GM18867 (cell line): ENCODE results near the gene LGI4.
"Not testable (repeated sequence)": the region's sequence is repeated elsewhere in the genome, so short reads cannot be mapped to it uniquely, and the experiment has no call there.

Source experiments
- ATAC-seq: cut with Tn5 transposase; IDR thresholded peaks from one replicate; pipeline ENCODE4 v1.9.1; 2021; ENCODE audit warnings: mild to moderate bottlenecking, moderate library complexity; ENCODE audit not compliant: unreplicated experiment

LGI4 gene

DNA sequence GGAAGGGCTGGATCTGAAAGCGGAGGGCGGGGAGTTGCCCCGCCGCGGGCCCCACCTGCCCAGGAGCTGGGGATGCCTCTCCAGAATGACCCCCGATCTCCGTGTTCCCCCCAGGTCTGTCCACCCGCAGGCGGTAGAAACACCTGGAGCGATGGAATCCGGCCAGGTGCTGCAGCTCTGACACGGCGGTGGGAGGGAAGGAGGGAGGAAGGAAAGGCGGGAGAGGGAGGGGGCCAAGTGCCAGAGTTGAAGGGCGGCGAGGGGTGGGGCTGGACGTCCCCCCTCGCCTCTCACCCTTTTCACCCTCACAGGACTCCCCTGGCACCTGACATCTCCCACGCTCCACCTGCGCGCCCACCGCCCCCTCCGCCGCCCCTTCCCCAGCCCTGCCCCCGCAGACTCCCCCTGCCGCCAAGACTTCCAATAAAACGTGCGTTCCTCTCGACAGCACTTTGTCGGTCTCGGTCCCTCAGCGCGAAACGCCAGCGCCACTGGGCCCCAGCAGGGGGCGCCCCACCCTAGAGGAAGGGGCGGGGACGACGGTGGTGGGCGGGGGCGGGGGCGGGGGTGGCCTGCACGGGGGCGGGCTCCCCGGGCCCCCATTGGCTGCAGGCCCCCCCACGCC lies 7.9 kb upstream of the LGI4 start:
- no peak for ATAC-seq

DNA sequence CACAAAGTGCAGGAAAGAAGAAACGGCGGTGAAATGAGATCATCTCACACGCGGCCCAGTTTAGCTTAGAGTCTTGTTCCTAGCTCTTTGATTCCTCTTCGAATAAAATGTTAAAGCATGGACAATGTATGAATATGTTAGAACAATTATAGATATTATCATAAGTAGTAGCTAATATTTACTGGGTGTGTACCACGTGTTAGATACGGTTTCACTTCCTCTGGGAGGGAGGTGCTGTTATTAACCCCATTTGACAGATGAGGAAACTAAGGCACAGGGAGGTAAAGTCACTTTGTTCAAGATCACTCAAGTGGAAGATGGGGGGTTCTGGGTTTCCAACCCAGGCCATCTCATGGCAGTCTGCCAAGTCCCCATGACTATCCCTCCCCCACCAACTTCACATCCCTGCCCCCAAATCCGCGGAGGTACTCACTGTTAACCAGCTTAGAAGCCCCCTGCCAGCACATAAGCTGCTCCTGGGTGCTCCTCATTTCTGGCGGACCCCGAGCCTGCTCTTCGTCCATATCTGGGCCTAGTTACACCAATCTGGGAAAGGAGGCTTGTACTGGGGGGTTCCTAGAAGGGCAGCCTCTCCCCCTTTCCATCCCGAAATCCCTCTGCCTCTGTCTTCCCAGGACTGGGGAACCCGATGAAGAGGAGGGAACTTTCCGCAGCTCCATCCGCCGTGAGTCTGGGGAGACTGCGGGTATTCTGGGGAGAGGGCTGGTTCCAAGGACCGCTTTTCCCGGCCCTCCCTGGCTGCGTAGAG lies 7.2 kb upstream of the LGI4 start:
- ATAC-seq = no peak

DNA sequence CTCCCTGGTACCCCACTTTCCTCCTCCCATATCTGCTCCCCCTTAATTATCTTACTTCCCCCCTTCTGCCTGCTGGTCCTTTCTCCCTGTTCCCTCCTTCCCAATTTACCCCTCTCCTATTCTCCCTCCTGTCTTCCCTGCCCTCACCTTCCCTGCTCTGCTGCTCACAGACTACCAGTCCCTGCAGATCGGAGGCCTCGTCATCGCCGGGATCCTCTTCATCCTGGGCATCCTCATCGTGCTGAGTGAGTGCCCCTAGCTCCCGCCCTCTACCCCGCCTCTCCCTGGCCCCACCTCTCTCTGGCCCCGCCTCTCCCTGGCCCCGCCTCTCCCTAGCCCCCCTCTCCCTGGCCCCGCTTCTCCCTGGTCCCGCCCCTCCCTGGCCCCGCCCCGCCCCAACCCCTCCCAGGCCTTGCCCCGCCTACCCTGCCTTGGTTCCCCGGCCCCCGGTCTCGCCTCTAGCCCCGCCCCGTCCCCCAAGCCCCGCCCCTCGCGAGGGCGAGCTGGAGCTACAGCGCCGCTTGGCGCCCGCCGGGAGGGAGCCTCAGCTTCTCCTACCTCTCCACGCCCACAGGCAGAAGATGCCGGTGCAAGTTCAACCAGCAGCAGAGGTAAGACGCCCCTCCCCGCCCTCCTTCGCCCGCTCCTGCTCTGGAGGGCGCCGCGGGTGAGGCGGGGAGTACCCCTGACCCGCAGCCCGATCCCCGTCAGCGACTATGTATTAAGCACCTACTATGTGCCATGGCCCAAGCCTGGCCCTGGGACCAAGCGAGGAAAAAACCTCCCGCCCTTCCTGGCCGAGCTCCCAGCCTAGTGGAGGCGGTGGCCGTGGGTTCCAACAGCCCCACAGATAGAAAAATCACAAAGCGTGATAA lies 6.3 kb upstream of the LGI4 start:
- ATAC-seq = no peak

GRCh38 chr19:35140207-35140961 lies 5.5 kb upstream of the LGI4 start:
- ATAC-seq = no peak

DNA sequence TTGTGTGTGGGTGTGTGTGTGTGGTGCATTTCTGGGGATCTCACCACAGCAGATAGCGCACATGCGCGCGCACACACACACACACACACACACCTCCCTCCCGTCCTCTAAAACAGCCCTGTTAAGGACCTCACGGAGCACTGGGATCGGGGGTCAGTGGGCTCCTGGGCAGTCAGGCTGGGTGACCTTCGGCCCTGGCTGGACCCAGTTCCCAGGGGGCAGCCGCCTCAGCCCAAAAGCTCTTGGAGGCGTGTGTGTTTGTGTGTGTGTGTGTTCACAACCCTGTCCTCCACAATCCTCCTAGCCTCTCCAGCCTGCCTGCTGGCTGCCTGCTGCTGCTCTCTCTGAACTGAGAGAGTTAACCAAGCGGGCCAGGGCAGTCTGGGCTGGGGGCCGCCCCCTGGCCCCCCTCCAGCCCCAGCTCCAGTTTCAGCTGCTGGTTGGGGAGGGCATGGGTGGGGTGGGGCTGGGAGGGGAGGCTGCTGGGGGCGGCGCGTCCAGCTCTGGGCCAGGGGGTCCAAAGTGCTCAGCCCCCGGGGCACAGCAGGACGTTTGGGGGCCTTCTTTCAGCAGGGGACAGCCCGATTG lies 3.5 kb upstream of the LGI4 start, which contains the start of gene FXYD1:
TSS of gene FXYD1 (plus strand) at position 520 of the 588 bp plus-strand sequence. CDS start 1,256 bp downstream, outside the sequence.
- no peak for ATAC-seq

GRCh38 chr19:35136977-35137702 lies 2.3 kb upstream of the LGI4 start:
- ATAC-seq = no peak

DNA sequence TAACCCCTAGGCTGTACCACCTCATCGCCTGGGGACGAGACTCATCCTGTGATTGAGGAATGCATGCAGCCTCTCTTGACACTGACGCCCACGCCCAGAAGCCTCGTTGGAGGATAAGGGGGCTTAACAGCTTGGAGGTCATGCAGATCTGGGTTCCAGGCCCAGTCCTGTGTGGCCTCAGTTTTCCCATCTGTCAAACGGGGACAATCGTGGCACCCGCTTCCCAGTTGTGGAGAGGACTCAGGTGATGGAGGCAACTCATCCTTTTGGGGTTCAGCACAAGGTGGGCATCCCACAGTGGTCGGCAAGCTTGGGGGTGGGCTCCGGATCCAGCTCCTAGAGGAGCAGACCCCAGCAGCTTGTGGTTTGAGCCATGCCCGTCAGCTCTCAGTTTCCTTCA lies 1.4 kb upstream of the LGI4 start:
- no peak for ATAC-seq

DNA sequence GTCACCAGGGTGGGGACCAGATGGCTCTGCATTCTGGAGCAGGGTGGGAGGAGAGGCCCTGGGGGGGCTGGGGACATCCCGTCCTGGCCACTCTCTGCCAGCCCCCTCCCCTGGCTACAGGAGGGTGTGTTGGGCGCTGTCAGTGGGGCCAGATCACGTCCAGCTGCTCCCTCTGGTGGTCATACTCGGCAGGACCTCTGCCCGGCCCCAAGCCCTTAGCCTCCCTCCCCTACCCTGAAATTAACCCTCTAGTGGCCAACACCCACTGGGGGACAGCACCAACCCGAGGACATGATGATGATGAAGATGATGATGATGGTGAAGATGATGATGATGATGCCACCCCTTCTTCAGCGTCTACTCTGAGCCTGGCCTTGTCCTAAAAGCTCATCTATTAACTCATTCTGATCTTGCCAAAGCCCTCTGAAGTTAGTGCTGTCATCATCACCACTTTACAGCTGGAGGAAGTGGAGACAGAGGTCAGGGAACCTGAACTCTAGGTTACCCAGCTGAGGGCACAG lies 590 bp upstream of the LGI4 start:
- ATAC-seq = no peak

GRCh38 chr19:35133826-35134225 lies 1.0 kb downstream of the LGI4 start:
- ATAC-seq = no peak

DNA sequence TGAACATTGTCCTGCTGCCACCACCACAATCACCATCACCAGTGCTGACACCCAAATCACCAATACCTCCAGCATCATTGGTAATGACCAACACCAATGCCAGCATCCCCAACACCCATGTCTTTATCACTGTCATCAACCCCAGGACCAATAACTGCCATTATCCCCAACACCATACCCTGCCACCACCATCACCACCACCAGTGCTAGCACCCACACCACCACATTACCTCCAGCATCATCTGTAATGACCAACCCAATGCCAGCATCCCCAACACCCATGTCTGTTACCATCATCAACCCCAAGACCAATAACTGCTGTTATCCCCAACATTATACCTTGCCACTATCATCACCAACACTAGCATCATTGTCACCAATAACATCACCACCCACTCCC lies 2.6 kb downstream of the LGI4 start:
- no peak for ATAC-seq

GRCh38 chr19:35130761-35131720 lies 3.8 kb downstream of the LGI4 start:
- no peak for ATAC-seq

DNA sequence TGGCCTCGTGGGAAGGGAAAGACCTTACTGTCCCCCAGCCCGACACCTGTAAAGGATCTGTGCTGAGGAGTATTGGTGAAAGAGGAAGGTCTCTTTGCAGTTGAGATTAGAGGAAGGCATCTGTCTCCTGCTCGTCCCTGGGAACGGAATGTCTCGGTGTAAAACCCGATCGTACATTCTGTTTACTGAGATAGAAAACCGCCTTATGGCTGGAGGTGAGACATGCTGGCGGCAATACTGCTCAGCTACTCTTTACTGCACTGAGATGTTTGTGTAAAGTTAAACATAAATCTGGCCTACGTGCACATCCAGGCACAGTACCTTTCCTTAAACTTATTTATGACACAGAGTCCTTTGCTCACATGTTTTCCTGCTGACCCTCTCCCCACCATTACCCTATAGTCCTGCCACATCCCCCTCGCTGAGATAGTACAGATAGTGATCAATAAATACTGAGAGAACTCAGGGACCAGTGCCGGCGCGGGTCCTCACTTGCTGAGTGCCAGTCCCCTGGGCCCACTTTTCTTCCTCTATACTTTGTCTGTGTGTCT lies 5.1 kb downstream of the LGI4 start:
- ATAC-seq = not testable (repeated sequence)

GRCh38 chr19:35128398-35129057 lies 6.3 kb downstream of the LGI4 start:
- no peak for ATAC-seq

DNA sequence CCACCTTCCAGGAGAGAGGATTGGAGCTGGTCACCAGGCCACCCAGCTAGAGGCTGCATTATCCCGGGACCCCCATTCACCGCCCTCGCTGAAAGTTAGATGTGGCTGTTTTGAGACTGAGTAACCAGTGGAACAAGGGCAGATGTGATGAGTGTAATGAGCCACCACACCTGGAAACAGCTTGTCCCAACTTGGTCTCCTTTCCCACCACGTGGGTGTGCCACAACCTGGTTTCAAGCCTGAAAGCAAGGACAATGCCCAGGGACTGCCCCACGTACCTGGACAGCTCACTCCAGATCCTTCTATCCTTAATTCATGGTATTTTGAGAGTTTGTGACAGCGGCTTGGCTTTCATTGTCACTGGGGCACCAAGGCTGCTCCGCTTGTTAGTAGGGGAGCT lies 7.0 kb downstream of the LGI4 start:
- no peak for ATAC-seq

- ATAC-seq = no peak
These were observed 8.3 kb downstream of the LGI4 start for GRCh38 chr19:35126624-35126959.

DNA sequence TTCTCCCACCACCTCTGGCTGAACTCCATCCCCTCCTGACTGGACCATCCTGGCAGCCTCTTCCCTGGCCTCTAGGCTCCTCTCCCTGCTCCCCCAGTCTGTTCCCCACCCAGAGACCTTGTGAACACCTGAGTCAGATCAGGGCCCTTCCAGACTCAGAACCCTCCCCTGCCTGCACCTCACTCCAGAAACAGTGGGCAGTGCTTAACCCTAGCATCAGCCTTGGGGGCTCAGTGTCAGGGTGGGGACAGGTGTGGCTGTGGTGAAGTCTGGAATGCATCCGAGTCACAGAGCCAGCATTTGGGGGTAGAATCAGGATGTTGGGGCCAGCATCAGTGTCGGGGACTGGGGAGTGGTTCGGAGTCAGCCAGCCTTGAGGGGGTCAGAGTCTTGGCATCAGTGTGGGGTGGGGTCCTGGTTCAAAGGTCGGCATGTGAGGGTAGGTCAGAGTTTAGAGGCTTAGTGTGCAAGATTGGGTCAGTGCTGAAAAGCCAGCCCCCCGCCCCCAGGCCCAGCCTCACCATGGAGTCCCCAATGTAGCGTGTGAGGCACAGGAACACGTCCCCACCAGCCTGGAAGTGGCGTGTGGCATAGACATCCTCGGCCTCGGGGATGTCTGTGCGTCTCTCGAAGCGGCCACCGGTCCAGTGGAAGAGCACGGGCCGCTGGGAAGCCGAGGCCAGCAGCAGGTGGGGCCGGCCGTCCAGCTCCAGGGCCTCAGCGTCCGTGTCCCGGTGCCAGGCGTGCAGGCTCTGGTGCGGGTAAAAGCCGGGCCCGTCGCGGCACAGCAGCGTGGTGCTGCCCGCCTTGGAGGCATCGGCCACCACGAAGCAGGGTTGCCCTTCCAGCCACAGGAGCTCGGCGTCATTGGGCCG lies 8.9 kb downstream of the LGI4 start:
- ATAC-seq = no peak

DNA sequence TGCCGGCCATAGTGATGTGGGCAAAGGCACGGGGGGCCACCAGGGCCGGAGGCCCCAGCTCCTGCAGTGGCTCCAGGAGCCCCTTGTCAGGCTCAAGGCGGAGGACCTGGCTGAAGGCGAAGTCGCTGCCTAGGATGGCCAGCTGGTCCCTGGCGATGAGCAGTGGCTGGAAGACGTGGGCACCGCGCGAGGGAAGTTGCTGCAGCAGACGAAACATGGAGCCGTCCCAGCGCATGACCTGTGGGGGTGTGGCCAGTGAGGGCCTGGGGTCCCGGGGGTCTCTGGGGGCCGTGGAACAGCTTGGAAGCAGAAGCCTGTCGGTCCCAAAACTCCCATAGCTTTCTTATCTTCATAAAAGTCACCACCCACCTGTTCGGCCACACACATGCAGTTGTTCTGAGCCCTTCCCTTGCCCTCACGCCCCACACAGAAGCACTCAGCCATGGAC lies 9.6 kb downstream of the LGI4 start:
- ATAC-seq = no peak
